Spleen (tissue), 7 donors: ENCODE measurements around the gene PRKCE.

Experiments
- CTCF ChIP-seq, 11 experiments: fragments of 200-600 bp in 7 of 11; fragments of 450-650 bp in 4 of 11; sonication (generic) in 4 of 11; IDR thresholded peaks in 8 of 11; conservative IDR thresholded peaks in 3 of 11; 1 replicate in 7 of 11; 2 replicates in 4 of 11; pipeline versions ENCODE4 v1.4.0 to v1.8.0; 2016 to 2021; ENCODE audit warnings: antibody characterized with exemption in 11 of 11, inconsistent platforms in 4 of 11, mild to moderate bottlenecking in 1 of 11
- POLR2A ChIP-seq, 3 donors: fragments of 450-650 bp; IDR thresholded peaks; one replicate each; pipeline ENCODE4 v1.5.1; 2017; ENCODE audit warnings: antibody characterized with exemption in 3 of 3, mild to moderate bottlenecking in 1 of 3
- donor health status: DM: no; HTN: no; CAD: no; lungs with moderate emphysema.
- donor health status: DM: no; HTN: no; CAD: no.
- donor health status: DM: no; HTN: no; CAD: no.

- no peak for TF ChIP-seq CTCF (IDR thresholded peaks at IDR 0.05 in 8 of 11, conservative IDR thresholded peaks at IDR 0.05 in 3 of 11)
- no peak for TF ChIP-seq POLR2A (IDR thresholded peaks at IDR 0.05)
These were observed 61.1 kb downstream of the PRKCE start for GRCh38 chr2:45712570-45712969.
